Measurements from ENCODE around the gene IGSF23. TPM values are rescaled to one million over a fixed set of nuclear protein-coding genes. Genes with fewer than 3 reads are reported as not detected.
A peak's percentile ranks its signal among the peaks of the same experiment; 100 is the strongest.

Gene IGSF23
- total RNA-seq, 4 donors from 2014 or later, result not detected

GRCh38 chr19:44653343-44653742 lies 40.0 kb downstream of the IGSF23 start:
- TF ChIP-seq, protein P1, sequence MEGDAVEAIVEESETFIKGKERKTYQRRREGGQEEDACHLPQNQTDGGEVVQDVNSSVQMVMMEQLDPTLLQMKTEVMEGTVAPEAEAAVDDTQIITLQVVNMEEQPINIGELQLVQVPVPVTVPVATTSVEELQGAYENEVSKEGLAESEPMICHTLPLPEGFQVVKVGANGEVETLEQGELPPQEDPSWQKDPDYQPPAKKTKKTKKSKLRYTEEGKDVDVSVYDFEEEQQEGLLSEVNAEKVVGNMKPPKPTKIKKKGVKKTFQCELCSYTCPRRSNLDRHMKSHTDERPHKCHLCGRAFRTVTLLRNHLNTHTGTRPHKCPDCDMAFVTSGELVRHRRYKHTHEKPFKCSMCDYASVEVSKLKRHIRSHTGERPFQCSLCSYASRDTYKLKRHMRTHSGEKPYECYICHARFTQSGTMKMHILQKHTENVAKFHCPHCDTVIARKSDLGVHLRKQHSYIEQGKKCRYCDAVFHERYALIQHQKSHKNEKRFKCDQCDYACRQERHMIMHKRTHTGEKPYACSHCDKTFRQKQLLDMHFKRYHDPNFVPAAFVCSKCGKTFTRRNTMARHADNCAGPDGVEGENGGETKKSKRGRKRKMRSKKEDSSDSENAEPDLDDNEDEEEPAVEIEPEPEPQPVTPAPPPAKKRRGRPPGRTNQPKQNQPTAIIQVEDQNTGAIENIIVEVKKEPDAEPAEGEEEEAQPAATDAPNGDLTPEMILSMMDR (IDR thresholded peaks at IDR 0.05), result no peak
- no peak for TF ChIP-seq EP300 (IDR thresholded peaks at IDR 0.05; ENCODE audit: low read depth)
- no peak for TF ChIP-seq POLR2AphosphoS5 (IDR thresholded peaks at IDR 0.05)
- no peak for TF ChIP-seq POLR2A (IDR thresholded peaks at IDR 0.05)
- no peak for DNase-seq
- in situ Hi-C loops (cut with MboI; ENCODE audit: low pct_ligation_motif_present in 1 of 4, low pct_unique_long_range_greater_than_20kb in 1 of 4, low sequenced_read_pairs in 3 of 4) (loop anchor here in 1 of 4 donors (10.0 kb wide), 1 partner anchor 79 kb away; no protein-coding TSS in a partner anchor), intact Hi-C loops (cut with DNase I; ENCODE audit: low total_unique reads) (no loop called here)
- WGBS, 2 donors (ENCODE audit: low coverage in 1 of 2), result 93% methylated on average over 5 of the region's 5 CpGs; no CpG with 5 or more reads in 1 of the 2 donors
- Histone ChIP-seq H3K9me3 (no peaks in the 10 kb centered on the region), H3K36me3 (peaks cover 0 to 20% (median 9%) of the 10 kb centered on the region in 4 donors), H3K4me1 (peaks cover 0 to 6% (median 1%) of the 10 kb centered on the region in 4 donors), H3K4me3 (no peak overlapping the region), H3K27me3 (no peaks in the 10 kb centered on the region), H3K27ac (no peak overlapping the region)

GRCh38 chr19:44653977-44654774 lies 40.8 kb downstream of the IGSF23 start:
- in situ Hi-C loops (cut with MboI; ENCODE audit: low pct_ligation_motif_present in 1 of 4, low pct_unique_long_range_greater_than_20kb in 1 of 4, low sequenced_read_pairs in 3 of 4) (loop anchor here in 1 of 4 donors (10.0 kb wide), 1 partner anchor 79 kb away; no protein-coding TSS in a partner anchor), intact Hi-C loops (cut with DNase I; ENCODE audit: low total_unique reads) (no loop called here)
- Histone ChIP-seq H3K27ac (no peak overlapping the region), H3K4me3 (no peak overlapping the region), H3K4me1 (peaks cover 0 to 2% (median under 1%) of the 10 kb centered on the region in 4 donors), H3K9me3 (no peaks in the 10 kb centered on the region), H3K27me3 (no peaks in the 10 kb centered on the region), H3K36me3 (peaks cover 0 to 24% (median 9%) of the 10 kb centered on the region in 4 donors)
- TF ChIP-seq POLR2A (IDR thresholded peaks at IDR 0.05), result no peak
- TF ChIP-seq POLR2AphosphoS5 (IDR thresholded peaks at IDR 0.05), result no peak
- TF ChIP-seq, protein P1 (IDR thresholded peaks at IDR 0.05), result peak; percentile 38 to 71 (median 62)
- TF ChIP-seq EP300 (IDR thresholded peaks at IDR 0.05; ENCODE audit: low read depth), result no peak
- 31 to 36% methylated on average over 7 to 15 of the region's 16 CpGs for WGBS, 2 donors (ENCODE audit: low coverage in 1 of 2)
- peak; percentile 81 for DNase-seq

- Histone ChIP-seq H3K27ac (no peak overlapping the region), H3K27me3 (no peaks in the 10 kb centered on the region), H3K36me3 (peaks cover 0 to 21% (median 11%) of the 10 kb centered on the region in 4 donors), H3K4me3 (no peak overlapping the region), H3K9me3 (no peaks in the 10 kb centered on the region), H3K4me1 (peaks cover 0 to 2% (median 0%) of the 10 kb centered on the region in 4 donors)
- WGBS, 2 donors (ENCODE audit: low coverage in 1 of 2), result 41% methylated on average over 25 of the region's 25 CpGs; no CpG with 5 or more reads in 1 of the 2 donors
- intact Hi-C loops (cut with DNase I; ENCODE audit: low total_unique reads), result no loop called here
- peak; percentile 63 for DNase-seq
- in situ Hi-C loops (cut with MboI; ENCODE audit: low pct_ligation_motif_present in 1 of 4, low pct_unique_long_range_greater_than_20kb in 1 of 4, low sequenced_read_pairs in 3 of 4), result loop anchor here in 3 of 4 donors (5.0 to 10.0 kb wide), 2 partner anchors 83 to 85 kb away; no protein-coding TSS in a partner anchor
- no peak for TF ChIP-seq POLR2AphosphoS5 (IDR thresholded peaks at IDR 0.05)
- no peak for TF ChIP-seq EP300 (IDR thresholded peaks at IDR 0.05; ENCODE audit: low read depth)
- TF ChIP-seq, protein P1 (IDR thresholded peaks at IDR 0.05), result peak; percentile 82 to 93 (median 91)
- no peak for TF ChIP-seq POLR2A (IDR thresholded peaks at IDR 0.05)
These were observed 44.0 kb downstream of the IGSF23 start for GRCh38 chr19:44657211-44657921.

Data from transverse colon (tissue), 4 donors.